Measurements from ENCODE around the gene OCSTAMP. TPM values are rescaled to one million over a fixed set of nuclear protein-coding genes. Genes with fewer than 3 reads are reported as not detected.

Gene OCSTAMP
- total and polyA plus RNA-seq, 2 donors (not counting 3 experiments of a cell fraction or from before 2014, with no cell fraction given): not detected

GRCh38 chr20:46509523-46509922, 40.9 kb downstream of the OCSTAMP start:
- no TSS peak for BruUV-seq (replicated peaks)
- dilution Hi-C loops (cut with MboI; ENCODE audit: extremely low pct_ligation_motif_present, low sequenced_read_pairs): no loop called here
- Histone ChIP-seq H3K9me1 (replicated peaks; ENCODE audit: control insufficient read depth, extremely low read depth, insufficient read depth, low read length) (no peaks in the 10 kb centered on the region), H3K4me3 (replicated peaks in 1 of 3; ENCODE audit: insufficient read depth in 1 of 3, low read depth in 1 of 3, low read length in 3 of 3) (no peak overlapping the region), H3K27ac (ENCODE audit: insufficient read depth, low read depth, low read length) (no peak overlapping the region), H2AFZ (ENCODE audit: low read depth, low read length) (no peak overlapping the region), H3K9ac (replicated peaks; ENCODE audit: extremely low read depth, insufficient read depth, low read length) (no peak overlapping the region), H3K79me2 (ENCODE audit: control insufficient read depth, insufficient read depth, low read length) (no peaks in the 10 kb centered on the region), H3K36me3 (ENCODE audit: control insufficient read depth in 2 of 2, extremely low read depth in 1 of 2, insufficient read depth in 2 of 2, low read length in 2 of 2) (no peaks in the 10 kb centered on the region), H3K4me2 (ENCODE audit: insufficient read depth, low read length) (no peak overlapping the region), H4K20me1 (replicated peaks; ENCODE audit: control insufficient read depth, extremely low read depth, insufficient read depth, low read length) (no peaks in the 10 kb centered on the region), H3K27me3 (ENCODE audit: control insufficient read depth in 2 of 2, insufficient read depth in 2 of 2, low read length in 2 of 2) (peaks cover 3 to 9% of the 10 kb centered on the region in 2 experiments), H3K4me1 (ENCODE audit: control insufficient read depth, extremely low read depth, insufficient read depth, low read length) (no peaks in the 10 kb centered on the region), H3K9me3 (replicated peaks; ENCODE audit: control insufficient read depth, insufficient read depth, low read length) (no peaks in the 10 kb centered on the region)
- intact Hi-C loops (cut with micrococcal nuclease): no loop called here
- POLR2A ChIA-PET: no interaction called here
- DNase-seq (ENCODE audit: low read depth, low spot score) (no peak), FAIRE-seq (no peak)
- CTCF ChIA-PET: no interaction called here
- no peak for TF ChIP-seq GATA2 (IDR thresholded peaks at IDR 0.05; ENCODE audit: insufficient read depth, insufficient read length, low read depth, low read length)
- no peak for TF ChIP-seq EZH2 (IDR thresholded peaks at IDR 0.05; ENCODE audit: borderline replicate concordance, low read depth, low read length, severe bottlenecking)
- TF ChIP-seq, protein P1, sequence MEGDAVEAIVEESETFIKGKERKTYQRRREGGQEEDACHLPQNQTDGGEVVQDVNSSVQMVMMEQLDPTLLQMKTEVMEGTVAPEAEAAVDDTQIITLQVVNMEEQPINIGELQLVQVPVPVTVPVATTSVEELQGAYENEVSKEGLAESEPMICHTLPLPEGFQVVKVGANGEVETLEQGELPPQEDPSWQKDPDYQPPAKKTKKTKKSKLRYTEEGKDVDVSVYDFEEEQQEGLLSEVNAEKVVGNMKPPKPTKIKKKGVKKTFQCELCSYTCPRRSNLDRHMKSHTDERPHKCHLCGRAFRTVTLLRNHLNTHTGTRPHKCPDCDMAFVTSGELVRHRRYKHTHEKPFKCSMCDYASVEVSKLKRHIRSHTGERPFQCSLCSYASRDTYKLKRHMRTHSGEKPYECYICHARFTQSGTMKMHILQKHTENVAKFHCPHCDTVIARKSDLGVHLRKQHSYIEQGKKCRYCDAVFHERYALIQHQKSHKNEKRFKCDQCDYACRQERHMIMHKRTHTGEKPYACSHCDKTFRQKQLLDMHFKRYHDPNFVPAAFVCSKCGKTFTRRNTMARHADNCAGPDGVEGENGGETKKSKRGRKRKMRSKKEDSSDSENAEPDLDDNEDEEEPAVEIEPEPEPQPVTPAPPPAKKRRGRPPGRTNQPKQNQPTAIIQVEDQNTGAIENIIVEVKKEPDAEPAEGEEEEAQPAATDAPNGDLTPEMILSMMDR (IDR thresholded peaks at IDR 0.05; ENCODE audit: extremely low read depth in 1 of 2, insufficient read depth in 1 of 2, low read depth in 1 of 2, low read length in 2 of 2): no peak
- TF ChIP-seq FOS (IDR thresholded peaks at IDR 0.05; ENCODE audit: borderline replicate concordance, insufficient read depth, low read length): no peak
- no peak for TF ChIP-seq MAX (IDR thresholded peaks at IDR 0.05; ENCODE audit: insufficient read depth, insufficient read length)
- TF ChIP-seq POLR2AphosphoS5 (IDR thresholded peaks at IDR 0.05; ENCODE audit: insufficient read depth, low read depth, low read length): no peak
- no peak for TF ChIP-seq POLR2A (IDR thresholded peaks at IDR 0.05; ENCODE audit: low read depth, low read length)
- TF ChIP-seq MYC (IDR thresholded peaks at IDR 0.05; ENCODE audit: low read depth, low read length): no peak
- no peak for TF ChIP-seq JUN (IDR thresholded peaks at IDR 0.05; ENCODE audit: borderline replicate concordance, insufficient read depth, insufficient read length, low read depth)

Measured in endothelial cell of umbilical vein (primary cell).